NCI-H2029 treated with DMSO at 0.1 percent for 48 hours (cell line): ENCODE results near the gene IGHMBP2.

Experiments used
- DNase-seq: peaks from one replicate; lab custom pipeline; 2025; lab: John Stamatoyannopoulos, UW

Gene IGHMBP2

DNA sequence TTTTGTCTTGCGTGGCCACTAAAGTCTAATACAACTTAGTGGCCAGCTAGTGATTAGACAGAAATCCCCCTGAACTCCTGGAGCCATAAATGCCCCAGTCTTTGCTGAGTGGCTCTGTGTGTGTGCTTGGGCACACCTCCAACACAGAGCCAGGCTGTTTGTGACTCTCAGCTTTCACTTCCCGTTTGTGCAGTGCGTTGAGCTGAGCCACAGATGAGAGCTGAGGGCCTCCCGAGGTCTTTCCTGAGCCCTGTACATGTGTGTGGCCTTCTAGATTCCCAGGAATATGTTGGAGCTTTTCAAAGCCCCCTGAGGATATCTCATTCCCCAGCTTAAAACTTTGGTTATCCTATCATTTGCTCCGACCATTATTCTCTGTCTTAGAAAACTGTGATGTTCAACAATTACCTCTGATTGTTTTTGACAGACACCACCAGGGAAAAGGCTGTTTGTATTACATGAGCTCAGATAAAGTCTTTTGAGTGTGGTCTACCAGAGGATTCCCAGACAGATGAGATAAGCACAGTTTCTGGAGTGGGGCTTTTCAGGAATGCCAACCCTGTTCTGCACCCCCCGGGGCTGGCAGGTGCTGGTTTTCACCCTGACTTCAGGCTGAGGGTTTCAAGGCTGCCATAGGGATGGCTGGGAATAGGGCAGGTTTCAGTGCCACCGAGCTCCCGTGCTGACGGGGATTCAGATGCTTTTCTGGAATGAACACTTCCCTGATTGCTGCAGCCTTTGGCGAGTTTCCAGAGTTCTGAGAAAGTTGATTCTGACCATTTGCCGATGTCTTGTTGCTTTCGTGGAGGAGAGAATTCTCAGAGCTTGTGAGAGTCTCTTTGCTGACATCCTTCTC is 23.8 kb downstream of the IGHMBP2 start:
- DNase-seq: peak; percentile 23

DNA sequence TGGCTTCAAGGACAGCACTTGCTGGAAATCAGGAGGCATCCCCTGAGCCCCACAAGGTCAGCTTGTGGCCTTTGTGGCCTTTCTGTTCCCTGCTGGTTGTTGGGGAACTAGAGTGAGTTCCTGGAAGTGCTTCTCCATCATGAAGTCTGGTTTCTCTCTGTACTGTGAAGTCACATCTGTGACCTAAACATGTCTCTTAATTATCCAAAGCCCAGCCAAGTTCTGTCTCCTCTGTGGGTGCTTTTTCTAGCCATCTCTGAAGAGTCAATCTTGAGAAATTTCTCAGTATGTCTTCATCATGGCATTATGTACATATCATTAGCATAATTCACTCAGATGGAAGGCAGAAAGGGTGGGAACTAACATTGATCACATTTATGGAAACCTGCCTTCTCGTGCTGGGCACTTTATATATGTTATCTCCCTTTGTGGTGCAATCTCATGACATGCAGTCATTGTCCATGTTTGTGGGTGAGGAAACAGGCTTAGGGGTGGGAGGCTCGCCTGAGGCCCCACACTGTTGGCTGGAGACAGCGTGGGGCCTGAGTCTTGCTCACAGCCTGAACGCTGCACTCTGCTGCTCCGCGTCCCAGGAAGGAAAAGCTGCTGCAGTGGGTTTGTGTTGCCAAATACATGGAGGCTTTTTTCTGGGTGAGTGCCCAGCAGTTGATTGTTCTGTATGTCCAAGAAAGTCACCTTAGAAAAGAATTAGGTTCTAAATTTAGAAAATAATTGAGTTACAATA is 24.6 kb downstream of the IGHMBP2 start:
- DNase-seq: no peak

DNA sequence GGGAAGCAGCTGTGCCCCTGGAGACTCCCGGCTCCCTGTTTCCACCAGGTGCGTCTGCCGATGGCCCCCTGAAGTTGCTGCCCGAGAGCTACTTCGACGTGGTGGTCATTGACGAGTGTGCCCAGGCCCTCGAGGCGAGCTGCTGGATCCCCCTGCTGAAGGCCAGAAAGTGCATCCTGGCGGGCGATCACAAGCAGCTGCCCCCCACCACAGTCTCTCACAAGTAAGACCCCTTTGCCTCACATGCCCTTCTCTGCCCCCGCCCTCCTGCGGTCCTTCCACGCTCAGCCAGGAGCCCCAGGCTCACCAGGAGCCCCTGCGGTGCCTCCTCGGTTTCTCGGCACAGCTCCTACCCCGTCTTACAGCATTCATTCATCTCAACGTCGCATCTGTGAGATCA is 25.4 kb downstream of the IGHMBP2 start:
- no peak for DNase-seq

DNA sequence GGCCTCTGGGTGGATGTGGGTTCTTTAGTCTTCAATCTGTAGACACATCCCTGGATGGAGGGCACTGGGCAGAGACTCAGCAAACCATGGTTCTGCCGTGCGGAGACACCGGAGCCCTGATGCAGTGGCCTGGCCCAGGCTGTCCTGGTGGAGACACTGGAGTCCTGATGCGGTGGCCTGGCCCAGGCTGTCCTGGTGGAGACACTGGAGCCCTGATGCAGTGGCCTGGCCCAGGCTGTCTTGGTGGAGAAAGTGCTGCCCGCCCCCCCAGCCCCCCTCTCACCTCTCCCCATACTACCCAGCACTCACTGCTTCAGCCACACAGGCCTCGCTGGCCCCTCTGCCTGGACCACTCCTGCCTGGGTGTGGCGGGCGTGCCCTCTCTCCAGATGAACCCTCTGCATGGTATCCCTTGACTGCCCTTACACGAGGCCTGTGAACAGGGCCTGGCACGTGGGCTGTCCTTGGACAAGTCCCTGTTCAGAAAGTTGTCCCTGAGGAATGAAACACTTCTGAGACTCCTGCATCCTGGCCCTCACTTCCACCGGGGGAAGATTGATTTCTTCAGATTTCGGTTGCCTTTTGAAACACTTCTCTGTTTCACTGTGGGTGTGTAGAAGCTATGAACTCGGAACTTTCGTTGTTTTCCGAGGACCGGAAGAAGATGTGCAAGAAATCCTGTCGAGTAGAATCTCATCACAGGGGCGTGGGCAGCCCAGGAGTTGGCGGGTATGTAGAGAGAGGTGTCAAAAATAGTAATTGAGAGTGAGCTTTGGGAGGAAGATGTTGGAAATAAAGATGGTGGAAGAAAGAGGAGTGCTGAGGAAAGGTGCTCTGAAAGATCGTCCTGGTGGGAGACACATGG is 26.2 kb downstream of the IGHMBP2 start:
- DNase-seq: no peak

DNA sequence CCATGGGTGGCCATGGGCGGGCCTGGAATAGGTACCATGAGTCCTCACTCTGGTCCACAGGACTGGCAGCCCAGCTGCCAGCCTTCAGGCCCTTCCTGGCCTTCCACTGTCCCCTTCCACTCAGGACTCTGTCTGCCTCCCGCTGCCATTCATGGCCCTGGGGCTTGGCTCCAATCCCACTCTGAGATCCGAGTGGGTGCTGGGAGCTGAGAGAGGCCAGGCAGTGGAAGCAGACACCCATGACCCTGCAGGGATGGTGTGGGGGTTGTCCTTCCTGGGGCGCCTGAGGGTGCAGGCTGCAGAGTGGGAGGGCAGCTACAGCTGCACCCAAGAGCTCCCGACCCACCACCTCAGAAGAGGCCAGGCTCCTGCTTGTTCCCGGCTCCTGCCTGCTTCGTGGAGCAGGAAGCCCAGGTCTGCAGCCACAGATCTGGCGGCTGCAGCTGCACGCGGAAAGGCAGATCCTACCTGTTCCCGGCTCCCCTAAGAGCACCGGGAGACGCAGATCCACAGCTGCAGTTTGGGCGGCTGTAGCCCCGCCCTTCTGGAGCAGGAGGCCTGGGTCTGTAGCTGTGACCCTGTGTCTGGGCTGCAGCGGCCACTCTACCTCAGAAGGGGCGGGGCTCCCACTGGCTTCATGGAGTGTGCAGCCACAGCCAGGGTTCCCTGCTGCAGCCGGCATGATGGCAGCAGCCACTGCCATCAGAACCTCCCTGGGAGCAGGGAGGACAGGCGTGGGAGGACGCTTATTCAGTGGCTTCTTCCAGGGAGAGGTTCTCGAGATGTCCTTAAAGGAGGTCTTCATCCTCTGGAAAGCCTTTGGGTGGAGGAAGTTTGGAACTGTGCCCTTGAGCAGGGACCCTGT is 27.5 kb downstream of the IGHMBP2 start:
- DNase-seq: no peak

DNA sequence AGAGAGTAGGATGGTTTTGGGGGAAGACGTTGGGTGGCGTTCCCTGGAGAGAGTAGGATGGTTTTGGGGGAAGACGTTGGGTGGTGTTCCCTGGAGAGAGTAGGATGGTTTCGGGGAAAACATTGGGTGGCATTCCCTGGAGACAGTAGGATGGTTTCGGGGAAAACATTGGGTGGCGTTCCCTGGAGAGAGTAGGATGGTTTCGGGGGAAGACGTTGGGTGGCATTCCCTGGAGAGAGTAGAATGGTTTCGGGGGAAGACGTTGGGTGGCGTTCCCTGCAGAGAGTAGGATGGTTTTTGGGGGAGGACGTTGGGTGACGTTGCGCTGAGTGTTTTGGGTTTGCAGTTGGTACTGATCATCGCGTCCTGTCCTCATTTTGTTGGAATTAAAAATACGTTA is 28.2 kb downstream of the IGHMBP2 start:
- no peak for DNase-seq

DNA sequence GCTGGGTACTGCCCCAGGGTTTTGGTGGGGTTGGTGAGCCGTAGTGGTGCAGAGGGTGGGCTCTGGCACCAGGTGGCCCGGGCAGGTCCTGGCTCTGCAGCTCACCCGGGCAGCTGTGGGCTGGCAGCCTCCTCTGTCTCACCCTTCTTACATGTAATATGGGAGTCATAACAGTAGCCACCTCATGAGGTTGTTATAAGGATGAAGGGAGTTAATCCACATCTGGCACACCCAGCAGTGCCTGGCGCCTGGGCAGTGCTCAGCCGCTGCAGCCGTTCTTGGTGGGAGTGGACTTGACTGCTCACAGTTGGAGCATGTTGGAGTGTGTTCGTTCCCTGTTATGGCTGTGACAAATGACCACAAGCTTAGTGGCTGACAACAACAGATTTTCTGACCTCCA is 28.7 kb downstream of the IGHMBP2 start:
- DNase-seq: no peak

DNA sequence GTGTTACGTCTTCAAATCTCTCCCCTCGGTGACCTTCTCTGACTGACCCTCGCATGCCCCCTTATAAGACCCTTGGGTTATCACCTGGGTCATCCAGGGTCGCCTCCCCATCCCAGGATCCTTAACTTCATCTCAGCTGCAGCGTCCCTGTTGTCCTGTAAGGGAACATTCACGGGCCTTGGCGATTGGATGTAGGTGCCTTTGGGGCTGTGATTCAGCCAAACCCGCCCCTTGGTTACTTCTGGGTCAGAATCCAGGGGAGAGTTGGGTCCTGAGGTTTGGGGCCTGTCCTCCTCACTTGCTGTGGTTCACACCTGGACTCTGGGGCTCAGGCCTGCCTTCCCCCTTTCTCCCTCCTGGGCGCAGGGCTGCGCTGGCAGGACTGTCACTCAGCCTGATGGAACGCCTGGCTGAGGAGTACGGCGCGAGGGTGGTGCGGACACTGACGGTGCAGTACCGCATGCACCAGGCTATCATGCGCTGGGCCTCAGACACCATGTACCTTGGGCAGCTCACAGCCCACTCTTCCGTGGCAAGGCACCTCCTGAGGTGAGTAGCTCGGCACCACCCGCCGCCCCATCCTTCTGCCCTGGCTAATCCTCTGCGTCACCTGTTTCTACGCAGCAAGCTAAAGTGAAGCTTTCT is 29.4 kb downstream of the IGHMBP2 start:
- DNase-seq: no peak

DNA sequence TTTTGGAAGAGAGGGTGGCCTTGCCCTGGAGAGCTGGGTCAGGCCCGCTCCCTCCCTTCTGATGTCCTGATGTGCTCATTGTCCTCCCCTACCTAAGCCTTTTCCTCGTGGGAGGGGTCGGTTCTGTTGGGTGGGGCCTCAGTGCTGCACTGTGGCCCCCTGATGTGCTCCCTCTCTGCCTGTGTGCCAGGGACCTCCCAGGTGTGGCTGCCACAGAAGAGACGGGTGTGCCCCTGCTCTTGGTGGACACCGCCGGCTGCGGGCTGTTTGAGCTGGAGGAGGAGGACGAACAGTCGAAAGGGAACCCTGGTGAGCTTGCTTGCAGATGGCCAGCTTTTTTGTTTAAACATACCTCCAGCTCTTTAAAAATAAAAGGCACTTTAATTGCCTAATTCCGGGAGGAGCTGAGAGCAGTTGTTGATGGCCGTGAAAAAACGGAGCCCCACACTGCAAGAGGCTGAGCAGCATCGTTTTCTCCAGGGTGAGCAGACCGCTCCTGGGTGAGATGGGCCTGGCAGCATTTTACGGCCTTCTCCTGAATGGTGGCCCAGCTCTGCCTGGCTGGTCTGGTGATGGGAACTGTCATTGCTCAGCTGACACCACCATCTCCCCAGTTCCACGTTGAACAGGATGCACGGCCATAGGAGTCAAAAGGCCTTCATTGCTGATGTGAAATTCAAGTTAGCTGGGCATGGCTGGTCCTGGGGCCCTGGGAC is 30.1 kb downstream of the IGHMBP2 start:
- no peak for DNase-seq

DNA sequence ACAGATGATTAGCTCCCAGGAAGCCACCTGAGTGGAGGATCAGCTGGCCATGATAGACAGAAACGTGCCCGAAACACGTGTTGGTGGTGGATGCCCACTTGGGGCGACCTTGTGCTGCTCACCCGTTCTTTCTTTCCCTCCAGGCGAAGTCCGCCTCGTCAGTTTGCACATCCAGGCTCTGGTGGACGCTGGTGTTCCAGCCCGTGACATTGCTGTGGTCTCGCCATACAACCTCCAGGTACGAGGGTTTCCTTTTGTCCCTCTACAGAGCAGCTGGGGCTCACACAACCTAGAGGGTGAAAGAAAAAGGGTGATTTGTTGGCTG is 30.6 kb downstream of the IGHMBP2 start:
- DNase-seq: no peak

DNA sequence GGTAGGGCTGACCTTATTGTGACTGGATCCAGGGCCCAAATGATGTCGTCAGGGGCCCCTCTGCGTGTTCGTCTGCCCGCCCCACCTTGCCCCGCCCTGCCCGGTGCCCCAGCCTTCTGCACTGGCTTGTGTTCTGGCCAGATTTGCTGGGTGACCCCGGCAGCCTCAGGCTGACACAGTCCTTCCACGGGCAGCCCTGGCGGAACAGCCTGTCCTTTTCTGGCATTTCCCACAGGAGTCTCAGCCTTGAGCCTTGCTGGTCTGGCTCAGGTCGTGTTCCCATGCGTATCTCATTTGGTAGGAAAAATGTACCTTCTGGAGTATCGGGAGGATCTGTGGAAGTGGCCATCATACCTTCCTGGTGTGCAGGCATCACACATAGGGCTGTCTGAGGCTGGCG is 31.0 kb downstream of the IGHMBP2 start:
- no peak for DNase-seq

DNA sequence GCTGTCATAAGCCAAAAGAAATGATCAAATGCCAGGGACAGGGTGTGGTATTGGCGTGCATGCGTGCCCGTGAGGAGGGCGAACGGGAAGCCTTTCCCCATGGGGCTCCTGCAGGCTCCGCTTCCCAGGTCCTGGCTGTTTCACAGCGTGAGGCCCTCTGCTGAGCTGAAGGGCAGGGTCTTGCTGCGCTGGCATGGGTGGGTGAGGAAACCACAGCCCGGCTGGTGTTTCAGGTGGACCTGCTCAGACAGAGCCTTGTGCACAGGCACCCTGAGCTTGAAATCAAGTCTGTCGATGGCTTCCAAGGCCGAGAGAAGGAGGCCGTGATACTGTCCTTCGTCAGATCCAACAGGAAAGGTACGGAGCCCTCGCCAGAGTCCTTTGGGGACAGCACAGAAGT is 31.4 kb downstream of the IGHMBP2 start:
- no peak for DNase-seq

DNA sequence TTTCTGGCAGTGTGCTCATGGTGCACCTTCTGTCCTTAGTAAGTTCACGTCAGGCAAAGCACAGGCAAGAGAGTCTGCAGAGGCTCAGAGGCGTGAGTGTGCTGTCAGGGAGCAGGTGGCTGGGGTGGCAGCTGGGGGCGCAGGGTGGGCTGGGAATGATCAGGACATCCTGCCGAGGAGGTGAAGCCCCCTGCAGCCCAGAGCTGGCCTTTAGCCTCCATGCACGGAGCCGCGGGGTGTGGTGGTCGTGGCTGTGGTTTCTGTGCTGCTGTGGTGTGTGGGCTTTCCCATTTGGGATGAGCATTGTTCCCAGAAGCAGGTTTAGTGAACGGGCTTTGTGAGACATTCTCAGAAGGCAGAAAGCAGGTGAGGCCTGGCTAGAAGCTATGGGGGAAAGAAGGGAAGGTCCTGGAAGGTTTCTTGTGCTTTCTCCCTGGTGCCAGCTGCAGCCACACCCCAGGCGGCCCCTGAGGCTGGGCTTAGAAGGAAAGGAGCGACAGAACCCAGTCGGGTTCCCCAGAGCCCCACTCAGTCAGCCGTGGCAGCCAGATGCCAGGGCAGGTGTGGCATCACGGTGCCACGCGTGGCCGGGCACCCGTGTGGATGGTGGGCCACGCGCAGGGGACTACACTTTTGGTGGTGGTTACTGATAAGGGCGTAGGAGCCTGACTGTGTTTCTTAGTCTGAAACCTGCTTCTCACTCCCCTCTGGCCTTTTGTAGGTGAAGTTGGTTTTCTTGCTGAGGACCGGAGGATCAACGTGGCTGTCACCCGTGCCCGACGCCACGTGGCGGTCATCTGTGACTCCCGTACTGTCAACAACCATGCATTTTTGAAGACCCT is 32.0 kb downstream of the IGHMBP2 start:
- DNase-seq: no peak

DNA sequence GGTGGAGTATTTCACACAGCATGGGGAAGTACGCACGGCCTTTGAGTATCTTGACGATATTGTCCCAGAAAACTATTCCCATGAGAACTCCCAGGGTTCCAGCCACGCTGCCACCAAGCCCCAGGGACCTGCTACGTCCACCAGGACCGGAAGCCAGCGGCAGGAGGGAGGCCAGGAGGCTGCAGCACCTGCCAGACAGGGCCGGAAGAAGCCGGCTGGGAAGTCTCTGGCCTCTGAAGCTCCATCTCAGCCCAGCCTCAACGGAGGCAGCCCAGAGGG is 32.6 kb downstream of the IGHMBP2 start:
- DNase-seq: no peak

DNA sequence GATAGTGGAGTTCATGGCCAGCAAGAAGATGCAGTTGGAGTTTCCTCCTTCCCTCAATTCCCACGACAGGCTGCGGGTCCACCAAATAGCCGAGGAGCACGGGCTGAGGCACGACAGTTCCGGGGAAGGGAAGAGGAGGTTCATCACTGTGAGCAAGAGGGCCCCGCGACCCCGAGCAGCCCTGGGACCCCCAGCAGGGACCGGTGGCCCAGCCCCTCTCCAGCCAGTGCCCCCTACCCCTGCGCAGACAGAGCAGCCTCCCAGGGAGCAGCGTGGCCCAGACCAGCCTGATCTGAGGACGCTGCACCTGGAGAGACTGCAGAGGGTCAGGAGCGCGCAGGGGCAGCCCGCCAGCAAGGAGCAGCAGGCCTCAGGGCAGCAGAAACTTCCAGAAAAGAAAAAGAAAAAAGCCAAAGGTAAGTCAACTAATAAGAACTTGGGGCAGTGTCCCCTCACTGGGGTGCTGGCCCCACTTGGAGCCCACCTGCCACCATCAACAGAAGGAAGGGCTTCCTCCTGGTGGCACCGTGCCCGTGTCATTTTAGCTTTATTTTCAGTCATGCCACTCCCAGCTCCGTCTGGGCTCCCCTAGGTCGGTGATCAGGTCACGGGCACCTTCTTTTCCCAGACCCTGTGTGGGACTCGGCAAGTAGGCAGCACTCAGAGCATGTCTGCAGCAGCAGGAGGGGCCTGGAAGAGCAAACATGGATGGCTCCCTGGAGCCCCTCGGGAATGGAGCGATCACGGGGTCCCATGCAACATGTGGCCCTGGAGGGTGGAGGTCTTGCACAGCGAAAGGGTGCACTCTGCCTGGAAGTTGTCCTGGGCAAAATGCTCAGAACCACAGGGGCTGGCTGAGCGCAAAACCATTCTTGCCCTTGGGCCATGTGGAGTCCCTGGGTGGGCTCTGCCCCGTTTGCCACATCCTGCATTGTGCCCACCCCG is 33.3 kb downstream of the IGHMBP2 start:
- DNase-seq: no peak

DNA sequence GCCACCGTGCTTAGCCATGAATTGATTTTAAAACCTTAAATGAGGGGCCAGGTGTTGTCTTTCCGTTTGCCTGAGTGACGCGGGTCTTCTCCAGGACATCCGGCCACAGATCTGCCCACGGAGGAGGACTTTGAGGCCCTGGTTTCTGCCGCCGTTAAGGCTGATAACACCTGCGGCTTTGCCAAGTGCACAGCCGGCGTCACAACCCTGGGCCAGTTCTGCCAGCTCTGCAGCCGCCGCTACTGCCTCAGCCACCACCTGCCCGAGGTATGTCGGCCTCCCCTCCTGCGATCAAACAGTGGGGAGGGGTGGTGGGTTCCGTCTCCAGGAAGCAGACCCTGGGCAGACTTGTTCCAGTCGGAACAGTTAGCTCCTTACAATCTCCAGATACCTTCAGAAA is 34.4 kb downstream of the IGHMBP2 start:
- no peak for DNase-seq

DNA sequence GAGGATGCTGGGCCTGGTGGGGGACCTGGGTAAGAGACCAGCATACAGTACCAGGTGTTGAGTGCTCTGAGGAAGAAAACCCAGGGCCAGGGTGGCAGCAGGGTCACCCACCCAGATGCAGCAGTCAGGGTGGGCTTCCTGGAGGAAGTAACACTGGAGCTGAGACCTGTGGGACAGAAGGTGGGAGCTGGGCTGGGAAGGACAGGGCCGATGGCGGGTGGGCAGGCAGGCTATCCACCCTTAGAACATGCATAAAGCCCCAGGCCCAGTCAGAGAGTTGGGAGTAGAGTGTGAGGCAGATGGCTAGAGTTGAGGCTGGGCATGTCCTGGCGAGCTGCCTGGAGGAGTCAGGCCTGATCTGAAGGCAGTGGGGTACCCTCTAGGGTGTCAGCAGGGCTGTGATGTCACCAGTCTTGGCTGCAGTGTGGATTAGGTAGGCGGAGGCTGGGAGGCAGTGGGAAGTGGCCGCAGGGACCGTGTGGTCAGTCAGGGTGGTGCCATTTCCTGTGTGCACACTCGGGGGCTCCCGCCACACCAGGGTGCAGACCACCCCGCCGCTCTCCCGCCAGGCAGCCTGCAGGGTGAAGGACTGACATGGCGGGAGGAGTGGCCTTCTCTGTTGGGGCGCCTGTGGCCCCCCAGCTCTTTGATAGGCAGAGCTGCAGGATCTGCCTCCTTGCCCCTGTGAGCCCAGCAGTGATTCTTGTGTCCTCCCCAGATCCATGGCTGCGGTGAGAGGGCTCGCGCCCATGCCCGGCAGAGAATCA is 35.3 kb downstream of the IGHMBP2 start:
- DNase-seq: no peak
